ENCODE results near the gene ALK.

GRCh38 chr2:29246383-29247300 is 674.7 kb downstream of the ALK start:
- TF ChIP-seq ZNF214 (tag by site-specific recombination; IDR thresholded peaks at IDR 0.05; ENCODE audit: borderline replicate concordance) (no peak), ZNF510 (tag by site-specific recombination; IDR thresholded peaks at IDR 0.05; ENCODE audit: insufficient replicate concordance) (no peak), ZNF423 (tag by site-specific recombination; IDR thresholded peaks at IDR 0.05) (no peak), YY1 (tag by site-specific recombination; IDR thresholded peaks at IDR 0.05) (no peak), CTCF (tag by site-specific recombination; IDR thresholded peaks at IDR 0.05) (no peak)
- TF ChIP-seq, protein P1, sequence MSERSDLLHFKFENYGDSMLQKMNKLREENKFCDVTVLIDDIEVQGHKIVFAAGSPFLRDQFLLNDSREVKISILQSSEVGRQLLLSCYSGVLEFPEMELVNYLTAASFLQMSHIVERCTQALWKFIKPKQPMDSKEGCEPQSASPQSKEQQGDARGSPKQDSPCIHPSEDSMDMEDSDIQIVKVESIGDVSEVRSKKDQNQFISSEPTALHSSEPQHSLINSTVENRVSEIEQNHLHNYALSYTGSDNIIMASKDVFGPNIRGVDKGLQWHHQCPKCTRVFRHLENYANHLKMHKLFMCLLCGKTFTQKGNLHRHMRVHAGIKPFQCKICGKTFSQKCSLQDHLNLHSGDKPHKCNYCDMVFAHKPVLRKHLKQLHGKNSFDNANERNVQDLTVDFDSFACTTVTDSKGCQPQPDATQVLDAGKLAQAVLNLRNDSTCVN (tag by site-specific recombination; optimal IDR thresholded peaks at IDR 0.05), result no peak

Measured in HEK293 (cell line).